Gastrocnemius medialis (tissue), 4 donors: Measurements from ENCODE around the gene BMP2K. TPM values are rescaled to one million over a fixed set of nuclear protein-coding genes. Genes with fewer than 3 reads are reported as not detected.
"Not testable (repeated sequence)": the region's sequence is repeated elsewhere in the genome, so short reads cannot be mapped to it uniquely, and the experiment has no call there.

Experiments used
- ATAC-seq, 2 donors: fragments of 150-250 bp; one replicate each; pipeline ENCODE4 v1.9.1; 2016
- DNase-seq, 2 donors: peaks; one replicate each; pipeline ENCODE4 v3.0.0-alpha.2; 2019
- H3K27ac ChIP-seq, 4 donors: fragments of 200-600 bp; sonication (generic); 1 replicate in 1 of 4; 2 replicates in 3 of 4; pipeline ENCODE4 v1.5.1; 2016 to 2018; ENCODE audit warnings: mild to moderate bottlenecking in 2 of 4, moderate library complexity in 1 of 4
- H3K27me3 ChIP-seq, 3 donors: fragments of 200-600 bp; sonication (generic) in 2 of 3; 1 replicate in 1 of 3; 2 replicates in 2 of 3; pipeline versions ENCODE4 v1.5.1 to v1.6.0; 2016 to 2019; ENCODE audit warnings: mild to moderate bottlenecking in 1 of 3, moderate library complexity in 1 of 3
- H3K36me3 ChIP-seq, 2 donors: fragments of 200-600 bp; sonication (generic) in 1 of 2; one replicate each; pipeline ENCODE4 v1.5.1; 2017 to 2018
- H3K4me1 ChIP-seq, 2 donors: fragments of 200-600 bp; sonication (generic) in 1 of 2; one replicate each; pipeline ENCODE4 v1.5.1; 2016 to 2017; ENCODE audit warnings: mild to moderate bottlenecking in 2 of 2
- H3K4me3 ChIP-seq, 4 donors: fragments of 200-600 bp; sonication (generic) in 3 of 4; 1 replicate in 1 of 4; 2 replicates in 3 of 4; pipeline ENCODE4 v1.5.1; 2016 to 2019; ENCODE audit warnings: mild to moderate bottlenecking in 2 of 4
- H3K9me3 ChIP-seq, 3 donors: fragments of 200-600 bp; sonication (generic) in 2 of 3; 1 replicate in 1 of 3; 2 replicates in 2 of 3; pipeline ENCODE4 v1.5.1; 2016 to 2019
- CTCF ChIP-seq, 5 experiments: fragments of 450-650 bp in 3 of 5; fragments of 200-600 bp in 2 of 5; sonication (generic) in 2 of 5; IDR thresholded peaks in 4 of 5; conservative IDR thresholded peaks in 1 of 5; 1 replicate in 4 of 5; 2 replicates in 1 of 5; pipeline ENCODE4 v1.5.1; 2016 to 2019; ENCODE audit warnings: antibody characterized with exemption in 5 of 5, mild to moderate bottlenecking in 3 of 5, moderate library complexity in 3 of 5
- POLR2A ChIP-seq, 2 donors: fragments of 450-650 bp; IDR thresholded peaks; one replicate each; pipeline ENCODE4 v1.6.1; 2017; ENCODE audit warnings: antibody characterized with exemption in 2 of 2, mild to moderate bottlenecking in 2 of 2, moderate library complexity in 2 of 2
- in situ Hi-C, 4 donors: fragments of 200-750 bp; cut with MboI; loops; one replicate each; pipeline versions ENCODE4 v1.15.0 to v1.8.0; 2017; ENCODE audit warnings: low sequenced_read_pairs in 4 of 4
- intact Hi-C: fragments of 100-400 bp; cut with DNase I; formaldehyde crosslinking; loops from one replicate; pipeline ENCODE4 v1.15.1; 2023; ENCODE audit warnings: low total_unique reads
- total RNA-seq, 4 donors: library from RNA; depleted of rRNA; stranded (reverse); fragments of >200 nt; gene quantifications; one replicate each; pipeline versions ENCODE4 v1.1.0 to v1.2.3, GENCODE V29; 2016

The BMP2K gene
- total RNA-seq, 4 donors from 2014 or later = 16.6 to 20.4 (median 17.2) TPM

GRCh38 chr4:78863991-78864390, 87.8 kb downstream of the BMP2K start:
- peak in 1 of 2 donors; percentile 39 for ATAC-seq
- intact Hi-C loops = loop anchor here (1.0 to 10.0 kb wide), 4 partner anchors 87 to 907 kb away; partner anchors contain the start of gene BMP2K

GRCh38 chr4:78864405-78865024, 88.4 kb downstream of the BMP2K start:
- H3K27me3 ChIP-seq = no peaks in the 10 kb centered on the region
- H3K36me3 ChIP-seq = peaks cover 0 to 10% of the 10 kb centered on the region in 2 donors
- no peaks in the 10 kb centered on the region for H3K4me1 ChIP-seq
- intact Hi-C loops = loop anchor here (1.0 to 10.0 kb wide), 4 partner anchors 87 to 907 kb away; partner anchors contain the start of gene BMP2K
- DNase-seq (no peak), ATAC-seq (peak; percentile 65 to 66)
- in situ Hi-C loops = loop anchor here in 3 of 4 donors (5.0 to 25.0 kb wide), 3 partner anchors 90 to 902 kb away; partner anchors contain the start of gene BMP2K (in 1 of the 3)
- TF ChIP-seq CTCF (IDR thresholded peaks at IDR 0.05 in 4 of 5, conservative IDR thresholded peaks at IDR 0.05 in 1 of 5) (peak; percentile 63 to 80 (median 71)), POLR2A (IDR thresholded peaks at IDR 0.05) (no peak)
- no peak overlapping the region for H3K27ac ChIP-seq
- H3K4me3 ChIP-seq = no peak overlapping the region
- no peaks in the 10 kb centered on the region for H3K9me3 ChIP-seq

More at GRCh38 chr4:78863991-78864390, 87.8 kb downstream of the BMP2K start:
- no peaks in the 10 kb centered on the region for H3K4me1 ChIP-seq
- H3K27ac ChIP-seq = no peak overlapping the region
- H3K27me3 ChIP-seq = no peaks in the 10 kb centered on the region
- DNase-seq = no peak
- peaks cover 0 to 10% of the 10 kb centered on the region in 2 donors for H3K36me3 ChIP-seq
- H3K4me3 ChIP-seq = no peak overlapping the region
- H3K9me3 ChIP-seq = no peaks in the 10 kb centered on the region
- TF ChIP-seq POLR2A (IDR thresholded peaks at IDR 0.05) (no peak), CTCF (IDR thresholded peaks at IDR 0.05 in 4 of 5, conservative IDR thresholded peaks at IDR 0.05 in 1 of 5) (no peak)
- in situ Hi-C loops = loop anchor here in 3 of 4 donors (10.0 to 25.0 kb wide), 2 partner anchors 89 to 902 kb away; partner anchors contain the start of gene BMP2K (in 1 of the 3)

- Histone ChIP-seq H3K9me3 (no peaks in the 10 kb centered on the region), H3K4me1 (no peaks in the 10 kb centered on the region), H3K27me3 (no peaks in the 10 kb centered on the region), H3K36me3 (peaks cover 0 to 10% of the 10 kb centered on the region in 2 donors), H3K4me3 (no peak overlapping the region), H3K27ac (no peak overlapping the region)
- ATAC-seq = no peak
- TF ChIP-seq CTCF (IDR thresholded peaks at IDR 0.05 in 4 of 5, conservative IDR thresholded peaks at IDR 0.05 in 1 of 5) = no peak
- no peak for TF ChIP-seq POLR2A (IDR thresholded peaks at IDR 0.05)
- in situ Hi-C loops = loop anchor here in 3 of 4 donors (5.0 to 25.0 kb wide), 3 partner anchors 91 to 903 kb away; partner anchors contain the start of gene BMP2K (in 1 of the 3)
- intact Hi-C loops = loop anchor here (10.0 kb wide), 1 partner anchor 221 kb away; no protein-coding TSS in a partner anchor
- no peak for DNase-seq
Observed at GRCh38 chr4:78865451-78865850, 89.3 kb downstream of the BMP2K start.

DNA sequence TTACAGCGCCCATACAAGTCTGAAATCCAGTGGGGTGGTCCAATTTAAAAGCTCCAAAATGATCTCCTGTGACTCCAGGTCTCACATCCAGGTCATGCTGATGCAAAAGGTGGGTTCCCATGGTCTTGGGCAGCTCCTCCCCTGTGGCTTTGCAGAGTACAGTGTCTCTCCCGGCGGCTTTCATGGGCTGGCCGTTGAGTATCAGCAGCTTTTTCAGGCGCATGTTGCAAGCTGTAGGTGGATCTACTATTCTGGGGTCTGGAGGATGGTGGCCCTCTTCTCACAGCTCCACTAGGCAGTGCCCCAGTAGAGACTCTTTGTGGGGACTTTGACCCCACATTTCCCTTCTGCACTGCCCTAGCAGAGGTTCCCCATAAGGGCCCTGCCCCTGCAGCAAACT, 92.6 kb downstream of the BMP2K start:
- not testable (repeated sequence) for H3K27ac ChIP-seq, ATAC-seq, DNase-seq, H3K27me3 ChIP-seq, H3K9me3 ChIP-seq, H3K4me3 ChIP-seq, H3K4me1 ChIP-seq
- H3K36me3 ChIP-seq = peaks cover 5 to 38% of the 10 kb centered on the region in 2 donors
- in situ Hi-C loops = loop anchor here in 3 of 4 donors (5.0 to 25.0 kb wide), 3 partner anchors 94 to 906 kb away; partner anchors contain the start of gene BMP2K (in 1 of the 3)
- intact Hi-C loops = loop anchor here (10.0 kb wide), 1 partner anchor 224 kb away; no protein-coding TSS in a partner anchor

GRCh38 chr4:78870056-78870455, 93.9 kb downstream of the BMP2K start:
- no peaks in the 10 kb centered on the region for H3K9me3 ChIP-seq
- no peak for DNase-seq
- no peak overlapping the region for H3K27ac ChIP-seq
- no peaks in the 10 kb centered on the region for H3K4me1 ChIP-seq
- ATAC-seq = no peak
- peaks cover 5 to 52% of the 10 kb centered on the region in 2 donors for H3K36me3 ChIP-seq
- no peak for TF ChIP-seq CTCF (IDR thresholded peaks at IDR 0.05 in 4 of 5, conservative IDR thresholded peaks at IDR 0.05 in 1 of 5)
- intact Hi-C loops (no loop called here), in situ Hi-C loops (loop anchor here in 3 of 4 donors (25.0 kb wide), 1 partner anchor 908 kb away; no protein-coding TSS in a partner anchor)
- H3K27me3 ChIP-seq = no peaks in the 10 kb centered on the region
- no peak overlapping the region for H3K4me3 ChIP-seq
